ENCODE results near the gene ELFN2.

The ELFN2 gene

DNA sequence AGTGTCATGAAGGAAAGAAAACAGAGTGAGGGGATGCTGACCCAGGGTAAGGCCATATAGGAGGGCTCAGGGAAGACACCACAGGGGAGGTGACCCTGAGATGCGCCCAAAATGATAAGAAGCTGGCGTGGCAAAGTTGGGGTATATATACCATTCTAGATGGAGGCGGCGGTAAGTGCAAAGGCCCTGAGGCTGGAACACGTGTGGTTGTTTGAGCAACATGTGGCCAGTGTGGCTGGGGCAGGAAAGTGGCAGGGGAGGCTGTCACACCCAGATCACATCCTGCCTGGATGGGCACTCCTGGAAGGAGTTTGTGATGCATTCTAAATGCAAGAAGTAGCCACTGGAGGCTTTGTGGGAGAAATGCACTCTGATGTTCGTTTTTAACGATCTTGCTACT is 74.8 kb downstream of the ELFN2 start:
- Histone ChIP-seq H3K79me2 (ENCODE audit: control insufficient read depth, insufficient read depth, low read length, poor library complexity) (peaks cover 3% of the 10 kb centered on the region), H3K18ac (ENCODE audit: low read length) (no peak overlapping the region), H3K4me2 (ENCODE audit: low read length) (no peak overlapping the region), H4K8ac (ENCODE audit: low read depth, low read length) (no peak overlapping the region), H3K4me1 (ENCODE audit: control insufficient read depth in 1 of 2, insufficient read depth in 2 of 2, low read length in 2 of 2) (peaks cover 0 to 5% of the 10 kb centered on the region in 2 experiments), H3K4me3 (ENCODE audit: low read depth, low read length) (no peak overlapping the region), H3K36me3 (ENCODE audit: control insufficient read depth in 1 of 2, insufficient read depth in 2 of 2, low read length in 2 of 2) (no peaks in the 10 kb centered on the region), H4K12ac (ENCODE audit: low read depth, low read length) (no peak overlapping the region), H2BK5ac (ENCODE audit: low read depth, low read length, poor library complexity) (no peak overlapping the region), H2BK12ac (ENCODE audit: low read length) (no peak overlapping the region), H2AK5ac (ENCODE audit: low read length) (no peak overlapping the region), H3K23ac (ENCODE audit: low read length) (no peak overlapping the region), H3K27me3 (ENCODE audit: insufficient read depth, low read length) (no peaks in the 10 kb centered on the region), H2BK120ac (ENCODE audit: insufficient read depth, low read length, poor library complexity) (no peak overlapping the region), H3K14ac (ENCODE audit: low read length) (no peak overlapping the region), H3K79me1 (ENCODE audit: low read length) (peaks cover 3% of the 10 kb centered on the region), H3K4ac (ENCODE audit: low read depth, low read length) (no peak overlapping the region), H4K91ac (ENCODE audit: low read depth, low read length) (no peak overlapping the region), H3K9me3 (ENCODE audit: insufficient read depth, low read depth, low read length) (no peaks in the 10 kb centered on the region), H3K9ac (ENCODE audit: low read length) (no peak overlapping the region), H2AFZ (ENCODE audit: insufficient read depth, low read length, poor library complexity) (no peak overlapping the region), H3K27ac (ENCODE audit: low read depth, low read length) (no peak overlapping the region)
- DNase-seq: no peak
- no CpG with 5 or more reads among the region's 7 CpGs for WGBS (ENCODE audit: extremely low coverage, insufficient coverage, insufficient read length)

DNA sequence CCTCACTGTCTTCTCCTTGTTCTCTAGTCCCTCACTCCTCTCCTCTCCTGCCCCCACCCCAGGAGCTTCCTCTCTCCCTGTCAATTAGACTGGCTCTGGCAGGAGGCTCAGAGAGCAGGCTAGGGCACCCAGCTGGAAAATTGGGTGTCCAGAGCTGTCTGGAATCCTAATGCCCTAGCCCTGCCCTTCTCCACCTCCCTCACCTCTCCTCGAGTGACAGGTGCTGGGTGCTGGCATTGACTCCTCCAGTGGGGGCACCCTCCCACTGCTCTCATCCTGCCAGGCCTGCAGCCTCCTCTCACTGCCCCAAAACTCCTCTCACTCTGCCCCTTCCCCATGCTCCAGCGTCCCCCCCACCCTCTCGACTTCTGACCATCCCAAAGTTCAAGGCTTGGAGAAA is 76.0 kb downstream of the ELFN2 start:
- no CpG with 5 or more reads among the region's 3 CpGs for WGBS (ENCODE audit: extremely low coverage, insufficient coverage, insufficient read length)

DNA sequence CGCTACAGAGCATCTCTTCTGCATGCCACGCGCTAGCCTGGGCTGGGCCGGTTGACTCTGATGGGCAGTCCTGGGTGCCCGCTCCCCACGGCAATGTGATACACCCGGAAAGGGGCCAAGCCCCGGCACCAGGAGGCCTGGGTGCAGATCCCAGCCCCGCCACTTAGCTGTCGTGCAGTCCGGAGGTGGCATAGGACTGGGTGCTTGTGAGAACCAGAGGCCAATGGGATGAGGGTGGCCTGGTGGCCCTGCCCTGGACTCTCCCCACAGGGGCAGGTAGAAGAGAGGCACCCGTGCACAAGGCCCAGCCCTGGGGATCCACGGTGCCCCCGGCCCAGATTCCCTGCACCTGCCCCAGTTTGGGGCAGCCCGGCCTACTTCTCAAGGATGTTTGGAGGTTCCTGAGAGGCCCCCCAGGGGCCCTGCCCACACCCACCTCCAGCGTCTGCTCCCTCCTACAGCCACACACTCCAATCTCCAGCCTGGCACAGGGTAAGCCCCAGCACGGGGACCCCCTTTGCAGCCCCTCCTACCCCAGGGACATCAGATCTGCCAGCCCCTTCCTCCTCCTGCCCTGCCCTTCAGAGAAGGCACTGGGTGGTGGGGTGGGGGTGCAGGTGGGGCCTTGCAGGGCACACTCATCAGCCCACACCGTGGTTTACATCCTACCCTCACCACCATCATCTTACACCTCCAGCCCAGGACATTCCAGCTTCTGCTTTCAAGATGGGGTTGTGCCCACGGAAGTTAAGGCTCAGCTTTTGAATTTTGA is 78.0 kb downstream of the ELFN2 start:
- Histone ChIP-seq H2AFZ (ENCODE audit: insufficient read depth, low read length, poor library complexity) (no peak overlapping the region), H3K36me3 (ENCODE audit: control insufficient read depth in 1 of 2, insufficient read depth in 2 of 2, low read length in 2 of 2) (no peaks in the 10 kb centered on the region), H3K9ac (ENCODE audit: low read length) (no peak overlapping the region), H3K27me3 (ENCODE audit: insufficient read depth, low read length) (no peaks in the 10 kb centered on the region), H3K79me1 (ENCODE audit: low read length) (no peaks in the 10 kb centered on the region), H2BK12ac (ENCODE audit: low read length) (no peak overlapping the region), H4K12ac (ENCODE audit: low read depth, low read length) (no peak overlapping the region), H3K18ac (ENCODE audit: low read length) (no peak overlapping the region), H3K4me3 (ENCODE audit: low read depth, low read length) (no peak overlapping the region), H4K8ac (ENCODE audit: low read depth, low read length) (no peak overlapping the region), H4K91ac (ENCODE audit: low read depth, low read length) (no peak overlapping the region), H3K79me2 (ENCODE audit: control insufficient read depth, insufficient read depth, low read length, poor library complexity) (no peaks in the 10 kb centered on the region), H3K9me3 (ENCODE audit: insufficient read depth, low read depth, low read length) (peaks cover 2% of the 10 kb centered on the region), H2AK5ac (ENCODE audit: low read length) (no peak overlapping the region), H2BK120ac (ENCODE audit: insufficient read depth, low read length, poor library complexity) (no peak overlapping the region), H3K4me1 (ENCODE audit: control insufficient read depth in 1 of 2, insufficient read depth in 2 of 2, low read length in 2 of 2) (no peaks in the 10 kb centered on the region), H3K4ac (ENCODE audit: low read depth, low read length) (no peak overlapping the region), H3K14ac (ENCODE audit: low read length) (no peak overlapping the region), H3K27ac (ENCODE audit: low read depth, low read length) (no peak overlapping the region), H2BK5ac (ENCODE audit: low read depth, low read length, poor library complexity) (no peak overlapping the region), H3K23ac (ENCODE audit: low read length) (no peak overlapping the region), H3K4me2 (ENCODE audit: low read length) (no peak overlapping the region)
- no peak for DNase-seq
- no CpG with 5 or more reads among the region's 19 CpGs for whole genome bisulfite sequencing (ENCODE audit: extremely low coverage, insufficient coverage, insufficient read length)

More for the DNA sequence above, 76.0 kb downstream of the ELFN2 start:
- peaks cover 3% of the 10 kb centered on the region for H3K79me2 ChIP-seq (ENCODE audit: control insufficient read depth, insufficient read depth, low read length, poor library complexity)
- H3K79me1 ChIP-seq (ENCODE audit: low read length): peaks cover 3% of the 10 kb centered on the region
- H3K18ac ChIP-seq (ENCODE audit: low read length): no peak overlapping the region
- H3K9ac ChIP-seq (ENCODE audit: low read length): no peak overlapping the region
- no peak overlapping the region for H4K12ac ChIP-seq (ENCODE audit: low read depth, low read length)
- H2BK120ac ChIP-seq (ENCODE audit: insufficient read depth, low read length, poor library complexity): no peak overlapping the region
- no peak overlapping the region for H3K23ac ChIP-seq (ENCODE audit: low read length)
- H3K27ac ChIP-seq (ENCODE audit: low read depth, low read length): no peak overlapping the region
- H3K4ac ChIP-seq (ENCODE audit: low read depth, low read length): no peak overlapping the region
- H4K91ac ChIP-seq (ENCODE audit: low read depth, low read length): no peak overlapping the region
- H3K36me3 ChIP-seq (ENCODE audit: control insufficient read depth in 1 of 2, insufficient read depth in 2 of 2, low read length in 2 of 2): no peaks in the 10 kb centered on the region
- no peak overlapping the region for H3K14ac ChIP-seq (ENCODE audit: low read length)
- H3K4me3 ChIP-seq (ENCODE audit: low read depth, low read length): no peak overlapping the region
- H2AK5ac ChIP-seq (ENCODE audit: low read length): no peak overlapping the region
- no peak overlapping the region for H2BK12ac ChIP-seq (ENCODE audit: low read length)
- DNase-seq: no peak
- no peak overlapping the region for H2AFZ ChIP-seq (ENCODE audit: insufficient read depth, low read length, poor library complexity)
- H3K27me3 ChIP-seq (ENCODE audit: insufficient read depth, low read length): no peaks in the 10 kb centered on the region
- H2BK5ac ChIP-seq (ENCODE audit: low read depth, low read length, poor library complexity): no peak overlapping the region
- H3K4me2 ChIP-seq (ENCODE audit: low read length): no peak overlapping the region
- no peaks in the 10 kb centered on the region for H3K9me3 ChIP-seq (ENCODE audit: insufficient read depth, low read depth, low read length)
- H3K4me1 ChIP-seq (ENCODE audit: control insufficient read depth in 1 of 2, insufficient read depth in 2 of 2, low read length in 2 of 2): peaks cover 0 to 5% of the 10 kb centered on the region in 2 experiments
- H4K8ac ChIP-seq (ENCODE audit: low read depth, low read length): no peak overlapping the region

DNA sequence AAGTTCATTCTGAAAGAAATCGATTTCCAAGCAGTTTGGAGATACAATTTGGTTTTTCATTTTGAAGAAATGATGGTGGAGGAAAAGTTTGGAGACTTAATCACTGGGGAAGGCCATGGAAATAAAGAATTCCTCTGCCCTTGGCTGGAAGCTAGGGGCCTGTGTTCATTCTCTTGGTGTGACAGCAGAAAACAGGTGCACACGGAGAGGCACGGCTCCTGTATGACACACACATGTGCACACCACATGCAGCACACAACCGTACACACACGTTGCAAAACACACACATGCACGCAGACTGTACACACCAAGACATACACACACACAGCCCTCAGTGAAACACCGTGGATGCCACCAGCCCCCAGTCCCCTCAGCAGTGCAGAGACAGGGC is 80.8 kb downstream of the ELFN2 start:
- H2AK5ac ChIP-seq (ENCODE audit: low read length): no peak overlapping the region
- H3K9ac ChIP-seq (ENCODE audit: low read length): no peak overlapping the region
- H3K9me3 ChIP-seq (ENCODE audit: insufficient read depth, low read depth, low read length): peaks cover 2% of the 10 kb centered on the region
- H2BK12ac ChIP-seq (ENCODE audit: low read length): no peak overlapping the region
- no peaks in the 10 kb centered on the region for H3K79me1 ChIP-seq (ENCODE audit: low read length)
- no peak overlapping the region for H3K27ac ChIP-seq (ENCODE audit: low read depth, low read length)
- no peaks in the 10 kb centered on the region for H3K27me3 ChIP-seq (ENCODE audit: insufficient read depth, low read length)
- no peak overlapping the region for H3K4ac ChIP-seq (ENCODE audit: low read depth, low read length)
- peak overlapping the region; percentile 20 for H3K4me3 ChIP-seq (ENCODE audit: low read depth, low read length)
- no peak overlapping the region for H3K4me2 ChIP-seq (ENCODE audit: low read length)
- H4K12ac ChIP-seq (ENCODE audit: low read depth, low read length): no peak overlapping the region
- no peaks in the 10 kb centered on the region for H3K36me3 ChIP-seq (ENCODE audit: control insufficient read depth in 1 of 2, insufficient read depth in 2 of 2, low read length in 2 of 2)
- H2BK120ac ChIP-seq (ENCODE audit: insufficient read depth, low read length, poor library complexity): no peak overlapping the region
- H3K4me1 ChIP-seq (ENCODE audit: control insufficient read depth in 1 of 2, insufficient read depth in 2 of 2, low read length in 2 of 2): no peaks in the 10 kb centered on the region
- no peak overlapping the region for H3K14ac ChIP-seq (ENCODE audit: low read length)
- H3K79me2 ChIP-seq (ENCODE audit: control insufficient read depth, insufficient read depth, low read length, poor library complexity): no peaks in the 10 kb centered on the region
- H2BK5ac ChIP-seq (ENCODE audit: low read depth, low read length, poor library complexity): no peak overlapping the region
- no peak overlapping the region for H4K8ac ChIP-seq (ENCODE audit: low read depth, low read length)
- no CpG with 5 or more reads among the region's 7 CpGs for WGBS (ENCODE audit: extremely low coverage, insufficient coverage, insufficient read length)
- no peak overlapping the region for H2AFZ ChIP-seq (ENCODE audit: insufficient read depth, low read length, poor library complexity)
- DNase-seq: no peak
- no peak overlapping the region for H4K91ac ChIP-seq (ENCODE audit: low read depth, low read length)
- H3K18ac ChIP-seq (ENCODE audit: low read length): no peak overlapping the region
- no peak overlapping the region for H3K23ac ChIP-seq (ENCODE audit: low read length)

All from trophoblast cell (in vitro differentiated cells and primary cell).